Naive thymus-derived CD8-positive, alpha-beta T cell (primary cell): ENCODE results near the gene SLC35A1. TPM values are rescaled to one million over a fixed set of nuclear protein-coding genes. Genes with fewer than 3 reads are reported as not detected.

Source experiments
- ATAC-seq, 2 donors: fragments of 150-1000 bp; cut with Tn5 transposase in 1 of 2; sonication (Bioruptor Pico), chemical (Tn5 transposase) in 1 of 2; 1 replicate in 1 of 2; 2 replicates in 1 of 2; pipeline ENCODE4 v1.10.0; 2021; ENCODE audit warnings: mild to moderate bottlenecking in 2 of 2, moderate library complexity in 2 of 2
- POLR2A ChIA-PET: fragments of 350-600 bp; sonication (Branson Sonifier 250); formaldehyde crosslinking; loops from one replicate; lab custom pipeline; 2021; ENCODE audit warnings: antibody characterized with exemption; lab: Charles Lee
- DNase-seq, 10 donors: peaks; one replicate each; pipeline versions ENCODE4 v3.0.0 to v3.0.0-alpha.2; 2020 to 2022
- H3K27ac Mint-ChIP-seq, 10 donors: one replicate each; pipeline ENCODE4 v1.8.0; 2020 to 2022; ENCODE audit warnings: mild to moderate bottlenecking in 10 of 10, mixed read lengths in 10 of 10, moderate library complexity in 4 of 10, inconsistent platforms in 1 of 10
- H3K27me3 Mint-ChIP-seq, 5 donors: one replicate each; pipeline ENCODE4 v1.8.0; 2021 to 2022; ENCODE audit warnings: mixed read lengths in 5 of 5
- H3K36me3 Mint-ChIP-seq, 3 donors: one replicate each; pipeline ENCODE4 v1.8.0; 2020 to 2022; ENCODE audit warnings: mixed read lengths in 3 of 3, mild to moderate bottlenecking in 2 of 3, inconsistent platforms in 1 of 3
- H3K4me1 Mint-ChIP-seq, 4 donors: one replicate each; pipeline ENCODE4 v1.8.0; 2021 to 2022; ENCODE audit warnings: mixed read lengths in 4 of 4
- H3K4me3 Mint-ChIP-seq, 10 donors: one replicate each; pipeline ENCODE4 v1.8.0; 2020 to 2022; ENCODE audit warnings: mild to moderate bottlenecking in 10 of 10, mixed read lengths in 10 of 10, moderate library complexity in 6 of 10, inconsistent platforms in 1 of 10
- H3K9me3 Mint-ChIP-seq, 9 donors: one replicate each; pipeline ENCODE4 v1.8.0; 2020 to 2022; ENCODE audit warnings: mixed read lengths in 9 of 9, mild to moderate bottlenecking in 3 of 9, inconsistent platforms in 1 of 9, moderate library complexity in 1 of 9
- polyA plus RNA-seq, 3 donors: library from polyadenylated mRNA; unstranded; fragments of 300-500 nt; fragmentation: Illumina TruSeq; gene quantifications; one replicate each; pipeline ENCODE4 v1.2.3, GENCODE V29; 2021
- total RNA-seq, 8 experiments: library from RNA in 2 of 8; stranded (reverse) in 2 of 8; gene quantifications; one replicate each; pipeline ENCODE4 v1.2.3 and lab custom pipeline; 2021 to 2026

Gene SLC35A1
- total and polyA plus RNA-seq, 5 experiments from 2014 or later: 21.3 to 27.7 (median 22.3) TPM

DNA sequence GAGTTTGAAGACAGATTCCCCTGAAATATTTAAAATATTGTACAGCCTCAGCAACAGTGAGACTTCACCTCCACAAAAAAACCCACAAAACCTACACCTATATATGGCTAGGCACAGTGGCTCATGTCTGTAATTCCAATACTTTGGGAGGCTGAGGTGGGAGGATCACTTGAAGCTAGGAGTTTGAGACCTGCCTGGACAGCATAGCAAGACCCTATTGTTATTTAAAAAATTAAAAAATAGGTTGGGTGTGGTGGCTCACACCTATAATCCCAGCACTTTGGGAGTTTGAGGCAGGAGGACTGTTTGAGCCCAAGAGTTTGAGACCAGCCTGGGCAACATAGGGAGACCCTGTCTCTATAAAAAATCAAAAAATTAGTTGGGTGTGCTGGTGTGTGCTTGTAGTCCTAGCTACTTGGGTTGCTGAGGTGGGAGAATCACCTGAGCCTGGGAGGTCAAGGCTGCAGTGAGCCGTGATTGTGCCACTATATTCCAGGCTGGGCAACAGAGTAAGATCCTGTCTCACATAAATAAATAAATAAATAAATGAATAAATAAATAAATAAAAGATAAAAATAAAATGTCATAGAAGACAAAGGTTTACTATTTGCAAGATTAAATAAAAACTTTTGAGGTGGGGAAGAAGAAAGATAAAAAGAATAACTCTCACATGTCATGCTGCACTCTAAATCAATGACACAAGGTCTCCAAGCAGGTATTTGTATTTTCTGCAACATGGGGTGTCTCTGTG lies 65.9 kb downstream of the SLC35A1 start:
- H3K36me3 Mint-ChIP-seq: peaks cover 10 to 68% (median 40%) of the 10 kb centered on the region in 3 donors
- no peak overlapping the region for H3K27ac Mint-ChIP-seq

DNA sequence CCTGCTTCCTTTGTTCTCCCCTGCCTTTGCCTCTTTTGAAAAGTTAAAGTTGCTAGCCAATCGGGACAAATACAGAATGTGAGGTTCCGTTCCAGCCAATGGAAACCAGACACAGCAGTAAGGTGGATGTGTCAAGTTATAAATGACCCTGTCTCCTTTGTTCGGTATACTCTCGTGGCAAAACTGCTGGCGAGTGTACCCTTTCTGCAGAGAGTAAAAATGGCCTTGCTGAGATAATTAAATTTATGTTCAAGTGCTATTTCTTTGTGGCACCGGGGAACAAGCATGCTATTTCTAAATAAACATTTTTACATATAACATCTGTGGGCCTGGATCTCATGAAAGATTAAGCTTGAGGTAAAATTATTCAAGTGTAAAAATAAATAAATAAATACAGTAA lies 66.8 kb downstream of the SLC35A1 start:
- Mint-ChIP-seq H3K27ac (no peak overlapping the region), H3K4me1 (peaks cover 1 to 8% (median 2%) of the 10 kb centered on the region in 4 donors), H3K4me3 (no peak overlapping the region), H3K9me3 (peaks cover 0 to 17% (median 8%) of the 10 kb centered on the region in 9 donors), H3K27me3 (no peaks in the 10 kb centered on the region), H3K36me3 (peaks cover 10 to 72% (median 41%) of the 10 kb centered on the region in 3 donors)
- ATAC-seq (no peak), DNase-seq (no peak)
- POLR2A ChIA-PET: no interaction called here

More for the DNA sequence above, 65.9 kb downstream of the SLC35A1 start:
- DNase-seq: no peak
- Mint-ChIP-seq H3K4me3 (no peak overlapping the region), H3K27me3 (no peaks in the 10 kb centered on the region), H3K4me1 (peaks cover 3 to 8% (median 5%) of the 10 kb centered on the region in 4 donors), H3K9me3 (peaks cover 0 to 17% (median 8%) of the 10 kb centered on the region in 9 donors)
- ATAC-seq: no peak
- POLR2A ChIA-PET: no interaction called here

DNA sequence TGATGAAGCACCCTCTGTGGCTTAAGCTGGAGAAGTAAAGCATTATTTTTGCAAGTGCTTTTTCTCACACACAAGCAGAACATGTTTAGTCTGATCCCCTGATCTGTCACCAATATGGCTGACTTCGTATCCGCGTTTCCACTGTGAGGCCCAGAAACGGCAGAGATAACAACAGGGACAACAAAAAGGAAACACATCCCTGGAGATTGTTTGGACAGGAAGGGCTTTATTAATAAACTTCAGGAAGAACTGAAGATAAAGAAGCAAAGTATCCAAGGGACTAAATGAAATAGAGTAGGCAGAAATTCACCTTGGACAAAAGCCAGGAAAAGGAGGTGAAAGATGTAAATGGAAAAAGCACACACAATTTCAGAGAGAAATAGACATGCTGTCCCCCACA lies 67.8 kb downstream of the SLC35A1 start:
- Mint-ChIP-seq H3K27me3 (no peaks in the 10 kb centered on the region), H3K36me3 (peaks cover 10 to 80% (median 48%) of the 10 kb centered on the region in 3 donors), H3K27ac (no peak overlapping the region), H3K4me1 (peaks cover 0 to 8% (median 1%) of the 10 kb centered on the region in 4 donors), H3K9me3 (peaks cover 0 to 17% (median 8%) of the 10 kb centered on the region in 9 donors), H3K4me3 (no peak overlapping the region)
- ATAC-seq: no peak
- DNase-seq: no peak
- POLR2A ChIA-PET: no interaction called here

DNA sequence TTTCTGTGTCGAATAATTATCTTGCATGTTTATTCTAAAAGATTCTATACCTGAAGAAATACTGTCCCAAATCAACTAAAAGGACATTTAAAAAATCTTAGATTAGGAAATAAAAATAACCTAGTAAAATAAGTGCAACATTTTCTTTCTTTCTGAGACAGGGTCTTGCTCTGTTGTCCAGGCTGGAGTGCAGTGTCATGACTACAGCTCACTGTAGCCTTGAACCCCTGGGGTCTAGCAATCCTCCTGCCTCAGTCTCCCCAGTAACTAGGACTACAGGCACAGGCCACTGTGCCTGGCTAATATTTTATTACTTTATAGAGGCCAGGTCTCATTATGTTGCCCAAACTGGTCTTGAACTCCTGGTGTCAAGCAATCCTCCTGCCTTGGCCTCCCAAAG lies 68.3 kb downstream of the SLC35A1 start:
- Mint-ChIP-seq H3K9me3 (peaks cover 0 to 17% (median 8%) of the 10 kb centered on the region in 9 donors), H3K36me3 (peaks cover 10 to 85% (median 50%) of the 10 kb centered on the region in 3 donors), H3K4me1 (peaks cover 0 to 8% (median 1%) of the 10 kb centered on the region in 4 donors), H3K27me3 (no peaks in the 10 kb centered on the region), H3K4me3 (no peak overlapping the region), H3K27ac (no peak overlapping the region)
- DNase-seq (no peak), ATAC-seq (no peak)
- POLR2A ChIA-PET: no interaction called here

DNA sequence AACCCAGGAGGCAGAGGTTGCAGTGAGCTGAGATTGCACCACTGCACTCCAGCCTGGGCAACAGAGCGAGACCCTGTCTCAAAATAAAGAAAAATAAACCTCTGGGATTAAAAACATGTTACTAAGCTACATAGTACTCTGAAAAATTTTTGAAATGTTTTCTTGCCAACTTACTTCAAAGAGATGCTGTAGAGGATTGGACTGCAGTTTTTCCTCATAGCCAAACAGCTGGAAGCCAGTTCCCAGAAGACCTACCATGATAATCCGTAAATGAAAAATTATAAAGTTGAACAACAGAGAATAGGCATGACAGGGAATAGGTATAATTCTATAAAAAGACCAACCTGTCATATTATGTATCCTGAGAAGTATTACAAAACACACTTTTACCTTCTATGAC lies 69.0 kb downstream of the SLC35A1 start:
- peaks cover 0 to 17% (median 8%) of the 10 kb centered on the region in 9 donors for H3K9me3 Mint-ChIP-seq
- peaks cover 0 to 7% (median 1%) of the 10 kb centered on the region in 4 donors for H3K4me1 Mint-ChIP-seq
- POLR2A ChIA-PET: no interaction called here
- no peak overlapping the region for H3K4me3 Mint-ChIP-seq
- DNase-seq (no peak), ATAC-seq (no peak)
- H3K27ac Mint-ChIP-seq: no peak overlapping the region
- peaks cover 10 to 91% (median 50%) of the 10 kb centered on the region in 3 donors for H3K36me3 Mint-ChIP-seq
- no peaks in the 10 kb centered on the region for H3K27me3 Mint-ChIP-seq

DNA sequence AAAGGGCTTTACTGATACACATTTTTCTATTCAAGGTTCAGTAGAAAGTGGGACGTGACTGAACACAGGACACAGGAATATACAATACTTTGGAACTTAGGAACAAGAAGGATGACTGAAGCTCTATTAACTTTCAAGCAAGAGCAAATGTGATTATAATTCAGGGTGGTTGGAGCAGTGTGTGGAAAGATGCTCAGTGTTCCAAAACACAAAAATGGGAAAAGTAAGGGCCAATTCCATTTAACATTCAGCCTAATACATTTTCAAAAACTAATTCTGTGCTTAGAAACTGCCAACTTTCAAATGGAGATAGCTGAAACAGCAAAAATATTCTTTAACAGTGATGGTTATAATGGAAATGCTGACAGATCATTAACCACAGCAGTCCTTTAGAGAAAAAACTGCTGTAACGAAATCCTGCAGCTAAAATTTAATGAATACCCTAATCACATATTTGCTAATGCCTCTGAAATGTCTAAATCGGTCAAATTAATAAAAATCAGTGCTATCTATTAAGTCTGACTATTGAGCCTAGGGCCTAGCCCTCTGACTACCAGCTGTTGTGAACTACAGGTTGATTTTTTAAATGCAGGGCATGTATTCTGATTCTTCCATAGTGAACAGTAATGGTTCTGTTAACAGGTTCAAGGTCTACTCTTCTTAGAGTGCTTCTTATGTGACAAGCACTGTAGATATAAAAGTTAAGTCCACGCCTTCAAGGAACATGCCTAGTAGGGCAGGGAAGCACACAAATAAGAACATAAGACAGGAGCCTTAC lies 71.1 kb downstream of the SLC35A1 start:
- Mint-ChIP-seq H3K36me3 (peaks cover 10 to 93% (median 51%) of the 10 kb centered on the region in 3 donors), H3K27me3 (no peaks in the 10 kb centered on the region), H3K9me3 (peaks cover 0 to 17% (median 8%) of the 10 kb centered on the region in 9 donors), H3K4me3 (no peak overlapping the region), H3K27ac (peak overlapping the region in 1 of 10 donors; percentile 13), H3K4me1 (no peaks in the 10 kb centered on the region)
- no peak for DNase-seq
- POLR2A ChIA-PET: interaction anchor here (0.6 kb wide), 1 partner anchor 147 kb away, joined by 8 read pairs; no protein-coding TSS in a partner anchor
- ATAC-seq: no peak

DNA sequence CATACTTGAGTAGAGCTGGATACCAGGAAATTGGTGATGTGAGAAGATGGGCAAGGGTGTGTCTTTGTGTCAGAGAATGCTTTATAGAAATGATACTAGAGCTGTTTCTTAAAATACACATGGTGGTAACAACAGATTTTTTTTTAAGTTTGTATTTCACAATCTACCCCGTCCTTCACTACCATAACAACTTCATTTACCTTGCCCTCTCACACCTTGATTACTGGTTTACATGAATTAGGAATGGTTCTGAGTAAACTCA lies 71.6 kb downstream of the SLC35A1 start:
- H3K4me1 Mint-ChIP-seq: peaks cover 0 to under 1% (median 0%) of the 10 kb centered on the region in 4 donors
- peaks cover 7 to 92% (median 49%) of the 10 kb centered on the region in 3 donors for H3K36me3 Mint-ChIP-seq
- no peak overlapping the region for H3K27ac Mint-ChIP-seq

DNA sequence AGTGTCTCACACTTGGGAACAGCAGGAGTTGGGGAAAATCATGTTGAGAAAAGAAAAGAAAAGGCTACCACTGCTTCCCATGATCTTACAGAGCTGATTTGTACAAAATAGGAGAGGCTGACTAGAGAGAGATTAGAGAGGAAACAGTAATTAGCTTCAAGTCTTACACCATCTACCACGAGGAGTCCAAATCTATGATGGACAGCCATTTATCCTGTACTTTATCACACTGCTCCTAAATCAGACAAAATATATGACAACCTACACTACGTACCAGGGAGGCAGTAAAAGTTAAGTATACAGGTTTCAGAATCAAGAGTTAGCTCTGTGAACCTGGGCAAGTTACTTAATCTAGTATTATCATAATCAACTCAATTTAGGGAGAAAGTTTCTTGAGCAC lies 79.0 kb downstream of the SLC35A1 start:
- POLR2A ChIA-PET: no interaction called here
- Mint-ChIP-seq H3K4me3 (no peak overlapping the region), H3K4me1 (peaks cover 0 to 8% (median 5%) of the 10 kb centered on the region in 4 donors), H3K36me3 (peaks cover 0 to 78% (median 26%) of the 10 kb centered on the region in 3 donors), H3K27me3 (no peaks in the 10 kb centered on the region), H3K9me3 (no peaks in the 10 kb centered on the region), H3K27ac (peak overlapping the region in 2 of 10 donors; percentile 0 to 50)
- no peak for DNase-seq
- no peak for ATAC-seq

More for the DNA sequence above, 71.6 kb downstream of the SLC35A1 start:
- Mint-ChIP-seq H3K9me3 (peaks cover 0 to 15% (median 6%) of the 10 kb centered on the region in 9 donors), H3K27me3 (no peaks in the 10 kb centered on the region), H3K4me3 (no peak overlapping the region)
- POLR2A ChIA-PET: interaction anchor here (0.6 kb wide), 1 partner anchor 147 kb away, joined by 8 read pairs; no protein-coding TSS in a partner anchor
- DNase-seq (no peak), ATAC-seq (no peak)

DNA sequence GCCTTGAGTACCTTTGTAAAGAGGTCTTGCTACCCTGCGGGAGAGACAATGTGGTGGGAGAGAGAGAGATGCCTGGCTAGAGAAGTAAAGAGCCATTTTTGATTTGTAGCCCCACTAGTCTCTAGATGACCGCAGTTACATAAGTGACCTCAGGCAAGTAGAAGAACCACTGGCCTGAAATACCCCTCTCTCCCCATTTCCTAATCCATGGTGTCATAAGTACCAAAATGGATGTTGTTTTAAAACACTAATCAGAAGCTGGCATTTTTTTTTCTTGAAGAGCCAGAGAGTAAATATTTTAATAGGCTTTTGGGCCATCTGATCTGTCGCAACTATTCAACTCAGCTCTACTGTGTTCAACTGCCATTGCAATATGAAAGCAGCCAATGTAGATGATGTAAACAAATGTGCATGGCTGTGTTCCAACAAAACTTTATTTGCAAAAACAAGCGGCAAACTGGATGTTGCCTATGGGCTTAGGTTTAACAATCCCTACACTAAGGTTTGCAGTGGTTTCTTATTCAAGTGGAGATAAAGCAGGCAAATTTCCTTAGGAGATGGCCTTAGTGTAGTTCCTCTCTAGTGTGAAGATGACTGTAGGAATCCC lies 80.5 kb downstream of the SLC35A1 start:
- DNase-seq (no peak), ATAC-seq (no peak)
- POLR2A ChIA-PET: no interaction called here
- H3K27ac Mint-ChIP-seq: peak overlapping the region in 4 of 10 donors; percentile 9 to 36 (median 15)
- no peak overlapping the region for H3K4me3 Mint-ChIP-seq
- H3K4me1 Mint-ChIP-seq: peaks cover 0 to 9% (median 8%) of the 10 kb centered on the region in 4 donors
- no peaks in the 10 kb centered on the region for H3K27me3 Mint-ChIP-seq
- H3K9me3 Mint-ChIP-seq: no peaks in the 10 kb centered on the region
- H3K36me3 Mint-ChIP-seq: peaks cover 0 to 77% (median 26%) of the 10 kb centered on the region in 3 donors

DNA sequence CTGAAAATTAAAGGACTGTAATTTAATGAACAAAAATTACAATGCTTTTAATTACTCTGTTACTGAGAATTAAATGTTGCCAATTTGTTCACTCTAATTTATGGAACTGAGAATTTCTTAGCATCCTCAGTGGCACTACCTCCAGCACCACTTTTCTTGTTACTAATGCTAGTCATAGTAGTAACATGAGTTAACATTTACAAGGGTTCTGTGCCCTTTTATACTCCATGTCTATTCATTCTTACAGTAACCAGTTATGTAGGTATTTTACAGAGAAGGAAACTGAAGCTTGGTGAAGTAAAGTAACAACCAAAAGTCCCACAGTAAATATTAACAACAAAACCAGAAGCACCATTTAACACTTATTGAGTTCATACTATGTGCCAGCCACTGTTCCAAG lies 82.7 kb downstream of the SLC35A1 start:
- H3K36me3 Mint-ChIP-seq: peaks cover 0 to 64% (median 24%) of the 10 kb centered on the region in 3 donors

DNA sequence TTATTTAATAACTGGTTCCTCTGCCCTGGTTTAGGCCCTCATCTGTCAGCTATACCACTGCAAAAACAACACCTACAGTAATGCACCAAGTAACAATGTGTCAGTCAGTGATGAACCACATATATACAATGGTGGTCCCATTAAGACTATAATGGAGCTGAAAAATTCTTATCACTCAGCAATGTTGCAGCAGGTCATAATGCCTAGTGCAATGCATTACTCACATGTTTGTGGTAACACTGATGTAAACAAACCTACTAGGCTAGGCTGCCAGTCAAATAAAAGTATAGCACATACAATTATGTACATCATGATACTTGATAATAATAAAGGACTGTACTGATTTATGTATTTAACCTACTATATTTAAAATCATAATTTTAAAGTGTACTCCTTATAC lies 85.7 kb downstream of the SLC35A1 start:
- peak overlapping the region in 2 of 10 donors; percentile 2 for H3K27ac Mint-ChIP-seq
- H3K36me3 Mint-ChIP-seq: peaks cover 5 to 65% (median 30%) of the 10 kb centered on the region in 3 donors
- no peak overlapping the region for H3K4me3 Mint-ChIP-seq
- peaks cover 0 to 9% (median 6%) of the 10 kb centered on the region in 4 donors for H3K4me1 Mint-ChIP-seq
- ATAC-seq (no peak), DNase-seq (no peak)
- POLR2A ChIA-PET: no interaction called here
- H3K9me3 Mint-ChIP-seq: no peaks in the 10 kb centered on the region
- H3K27me3 Mint-ChIP-seq: no peaks in the 10 kb centered on the region

More for the DNA sequence above, 82.7 kb downstream of the SLC35A1 start:
- ATAC-seq: no peak
- peak overlapping the region in 1 of 10 donors; percentile 31 for H3K27ac Mint-ChIP-seq
- H3K9me3 Mint-ChIP-seq: no peaks in the 10 kb centered on the region
- H3K4me3 Mint-ChIP-seq: no peak overlapping the region
- POLR2A ChIA-PET: no interaction called here
- no peaks in the 10 kb centered on the region for H3K27me3 Mint-ChIP-seq
- no peak for DNase-seq
- peaks cover 0 to 11% (median 9%) of the 10 kb centered on the region in 4 donors for H3K4me1 Mint-ChIP-seq

DNA sequence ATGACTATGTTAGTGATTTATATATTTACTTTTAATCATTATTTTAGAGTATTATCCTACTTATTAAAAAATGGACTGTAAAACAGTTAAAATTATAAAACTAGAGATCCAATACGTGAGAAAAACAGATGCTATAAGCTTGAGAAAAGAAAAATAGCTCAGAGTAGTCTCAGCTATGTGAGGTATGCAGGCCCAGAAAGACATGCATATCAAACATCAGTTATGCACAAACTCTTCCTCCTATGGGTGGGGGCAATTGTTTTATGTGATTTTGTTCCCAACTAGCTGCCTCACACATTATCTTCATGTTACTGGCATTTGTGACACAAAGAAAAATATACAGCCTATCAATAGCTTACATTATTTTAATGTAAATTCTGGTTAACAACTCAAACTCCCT lies 88.2 kb downstream of the SLC35A1 start:
- no peaks in the 10 kb centered on the region for H3K27me3 Mint-ChIP-seq
- H3K4me1 Mint-ChIP-seq: peaks cover 0 to 11% (median 7%) of the 10 kb centered on the region in 4 donors
- ATAC-seq (no peak), DNase-seq (no peak)
- H3K27ac Mint-ChIP-seq: no peak overlapping the region
- H3K4me3 Mint-ChIP-seq: no peak overlapping the region
- H3K36me3 Mint-ChIP-seq: peaks cover 5 to 65% (median 29%) of the 10 kb centered on the region in 3 donors
- no peaks in the 10 kb centered on the region for H3K9me3 Mint-ChIP-seq
- POLR2A ChIA-PET: no interaction called here
